DND-41 (cell line): ENCODE results near the gene TRDMT1.

Source experiments
- EZH2 ChIP-seq: IDR thresholded peaks from 3 replicates; pipeline ENCODE4 v1.6.1; 2012; ENCODE audit warnings: borderline replicate concordance, low read depth, mild to moderate bottlenecking, moderate library complexity, low read length, inconsistent platforms; ENCODE audit not compliant: severe bottlenecking
- TF ChIP-seq, protein P1 (sequence below): IDR thresholded peaks from 2 replicates; pipeline ENCODE4 v1.5.1; 2012; ENCODE audit warnings: borderline replicate concordance, low read length, moderate library complexity, mild to moderate bottlenecking; ENCODE audit not compliant: poor library complexity, severe bottlenecking; ENCODE audit errors: extremely low read depth

DNA sequence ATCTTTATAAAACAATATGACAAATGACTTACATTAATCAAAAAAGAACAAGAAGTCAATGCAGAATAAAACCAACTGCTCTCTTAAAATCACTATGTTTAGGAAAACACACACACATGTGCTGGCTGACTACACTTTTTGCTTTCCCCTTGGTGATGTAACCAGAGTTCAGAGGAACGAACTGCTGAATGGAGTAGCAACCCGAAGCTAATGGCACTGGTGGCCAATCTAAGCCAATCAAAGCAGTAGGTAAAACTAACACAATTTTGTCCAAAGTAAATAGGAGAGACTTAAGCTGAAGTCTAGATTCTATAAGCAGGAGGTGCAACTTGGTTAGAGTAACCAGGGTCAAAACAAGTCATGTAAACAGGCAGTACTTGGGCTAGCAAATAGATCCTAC lies 38.6 kb downstream of the TRDMT1 start:
- TF ChIP-seq, protein P1, sequence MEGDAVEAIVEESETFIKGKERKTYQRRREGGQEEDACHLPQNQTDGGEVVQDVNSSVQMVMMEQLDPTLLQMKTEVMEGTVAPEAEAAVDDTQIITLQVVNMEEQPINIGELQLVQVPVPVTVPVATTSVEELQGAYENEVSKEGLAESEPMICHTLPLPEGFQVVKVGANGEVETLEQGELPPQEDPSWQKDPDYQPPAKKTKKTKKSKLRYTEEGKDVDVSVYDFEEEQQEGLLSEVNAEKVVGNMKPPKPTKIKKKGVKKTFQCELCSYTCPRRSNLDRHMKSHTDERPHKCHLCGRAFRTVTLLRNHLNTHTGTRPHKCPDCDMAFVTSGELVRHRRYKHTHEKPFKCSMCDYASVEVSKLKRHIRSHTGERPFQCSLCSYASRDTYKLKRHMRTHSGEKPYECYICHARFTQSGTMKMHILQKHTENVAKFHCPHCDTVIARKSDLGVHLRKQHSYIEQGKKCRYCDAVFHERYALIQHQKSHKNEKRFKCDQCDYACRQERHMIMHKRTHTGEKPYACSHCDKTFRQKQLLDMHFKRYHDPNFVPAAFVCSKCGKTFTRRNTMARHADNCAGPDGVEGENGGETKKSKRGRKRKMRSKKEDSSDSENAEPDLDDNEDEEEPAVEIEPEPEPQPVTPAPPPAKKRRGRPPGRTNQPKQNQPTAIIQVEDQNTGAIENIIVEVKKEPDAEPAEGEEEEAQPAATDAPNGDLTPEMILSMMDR, result no peak
- TF ChIP-seq EZH2, result no peak
